PC-9 (cell line): ENCODE data around the gene CTDSP1. TPM values are rescaled to one million over a fixed set of nuclear protein-coding genes. Genes with fewer than 3 reads are reported as not detected.
A peak's percentile ranks its signal among the peaks of the same experiment; 100 is the strongest.

Experiments
- BruUV-seq: library from RNA; stranded (reverse); fragments of 400-500 nt; replicated peaks from 2 replicates; lab custom pipeline; 2021; lab: Mats Ljungman, UMichigan
- CTCF ChIA-PET: fragments of 300-600 bp; sonication (Branson Sonifier 250); formaldehyde crosslinking; loops from one replicate; lab custom pipeline; 2022; ENCODE audit warnings: antibody characterized with exemption; lab: Charles Lee
- POLR2A ChIA-PET: fragments of 300-600 bp; sonication (Branson Sonifier 250); formaldehyde crosslinking; loops from one replicate; lab custom pipeline; 2022; ENCODE audit warnings: antibody characterized with exemption; ENCODE audit not compliant: unreplicated experiment; lab: Charles Lee
- DNase-seq, 2 experiments: peaks; one replicate each; pipeline versions ENCODE4 v3.0.0 to v3.0.0-alpha.2; 2015 to 2022; ENCODE audit warnings: mixed read lengths in 1 of 2
- H2AFZ ChIP-seq: fragments of 200-600 bp; sonication (generic); 2 replicates; pipeline ENCODE4 v1.8.1; 2017; ENCODE audit warnings: antibody characterized with exemption
- H3F3A ChIP-seq: fragments of 200-600 bp; sonication (generic); 2 replicates; pipeline ENCODE4 v1.8.1; 2017; ENCODE audit warnings: antibody characterized with exemption, mild to moderate bottlenecking, low read depth; ENCODE audit not compliant: insufficient read depth
- H3K27ac ChIP-seq: fragments of 200-600 bp; sonication (generic); 2 replicates; pipeline ENCODE4 v1.6.1; 2016; ENCODE audit warnings: mixed run types
- H3K27me3 ChIP-seq: fragments of 200-600 bp; sonication (generic); 2 replicates; pipeline ENCODE4 v1.6.1; 2016; ENCODE audit warnings: low read depth, mixed run types; ENCODE audit not compliant: insufficient read depth
- H3K36me3 ChIP-seq: fragments of 200-600 bp; sonication (generic); 2 replicates; pipeline ENCODE4 v1.6.1; 2016; ENCODE audit warnings: low read depth, mixed run types
- H3K4me1 ChIP-seq: fragments of 200-600 bp; sonication (generic); replicated peaks from 2 replicates; pipeline ENCODE4 v1.6.1; 2016; ENCODE audit warnings: mixed run types; ENCODE audit not compliant: insufficient read depth
- H3K4me2 ChIP-seq: fragments of 200-600 bp; sonication (generic); 2 replicates; pipeline ENCODE4 v1.6.1; 2017; ENCODE audit warnings: mixed run types
- H3K4me3 ChIP-seq: fragments of 200-600 bp; sonication (generic); 2 replicates; pipeline ENCODE4 v1.6.1; 2016; ENCODE audit warnings: mixed run types
- H3K79me2 ChIP-seq: fragments of 200-600 bp; sonication (generic); 2 replicates; pipeline ENCODE4 v1.6.1; 2017; ENCODE audit warnings: low read depth, mixed run types
- H3K9me2 ChIP-seq: fragments of 200-600 bp; sonication (generic); 2 replicates; pipeline ENCODE4 v1.8.1; 2017; ENCODE audit warnings: mild to moderate bottlenecking; ENCODE audit not compliant: insufficient read depth
- H3K9me3 ChIP-seq: fragments of 200-600 bp; sonication (generic); 2 replicates; pipeline ENCODE4 v1.8.1; 2016; ENCODE audit warnings: low read depth; ENCODE audit not compliant: insufficient read depth
- H4K20me1 ChIP-seq: fragments of 200-600 bp; sonication (generic); 2 replicates; pipeline ENCODE4 v1.8.1; 2017; ENCODE audit not compliant: insufficient read depth
- CTCF ChIP-seq: fragments of 200-600 bp; sonication (generic); conservative IDR thresholded peaks from 2 replicates; pipeline ENCODE4 v1.6.1; 2017; ENCODE audit warnings: mixed run types, antibody characterized with exemption, mild to moderate bottlenecking, moderate library complexity
- EZH2 ChIP-seq: fragments of 200-600 bp; sonication (generic); IDR thresholded peaks from 2 replicates; pipeline ENCODE4 v1.8.0; 2017; ENCODE audit warnings: antibody characterized with exemption, low read depth
- intact Hi-C: fragments of 100-400 bp; cut with micrococcal nuclease; formaldehyde crosslinking; loops from one replicate; pipeline ENCODE4 v1.10.0; 2022; ENCODE audit not compliant: unreplicated experiment
- total RNA-seq: library from RNA; stranded (reverse); gene quantifications from 2 replicates; pipeline ENCODE4 v1.2.3, GENCODE V29; 2021

The CTDSP1 gene
- total RNA-seq, 1 experiment from 2014 or later = 61.8 TPM

GRCh38 chr2:218405746-218406208, 6.1 kb downstream of the CTDSP1 start:
- H3K4me2 ChIP-seq = peak overlapping the region; percentile 85
- H3K36me3 ChIP-seq = no peaks in the 10 kb centered on the region
- H3F3A ChIP-seq = peaks cover 18% of the 10 kb centered on the region; the same call in 1 of the 2 replicates
- H4K20me1 ChIP-seq = peaks cover 6% of the 10 kb centered on the region; the same call in 1 of the 2 replicates
- TF ChIP-seq EZH2 (no peak), CTCF (no peak)
- intact Hi-C loops = loop anchor here (1.0 to 2.0 kb wide), 4 partner anchors 39 to 243 kb away; partner anchors contain the start of genes CNOT9 and USP37
- H3K9me3 ChIP-seq = no peaks in the 10 kb centered on the region
- peaks cover 20% of the 10 kb centered on the region for H3K4me1 ChIP-seq
- H3K79me2 ChIP-seq = peaks cover 12% of the 10 kb centered on the region
- CTCF ChIA-PET = interaction anchor here (1.6 kb wide), 1 partner anchor 133 kb away, joined by 4 read pairs; no protein-coding TSS in a partner anchor
- H3K27ac ChIP-seq = peak overlapping the region; percentile 58
- no TSS peak for BruUV-seq
- no peak for DNase-seq
- no peaks in the 10 kb centered on the region for H3K27me3 ChIP-seq
- peak overlapping the region; percentile 54; the same call in 1 of the 2 replicates for H3K4me3 ChIP-seq
- no peak overlapping the region for H2AFZ ChIP-seq
- H3K9me2 ChIP-seq = no peaks in the 10 kb centered on the region
- POLR2A ChIA-PET = interaction anchor here (0.6 kb wide), 1 partner anchor 131 kb away, joined by 5 read pairs; no protein-coding TSS in a partner anchor

- Histone ChIP-seq H3K79me2 (peaks cover 7% of the 10 kb centered on the region), H3K4me3 (peak overlapping the region; percentile 63; the same call in 1 of the 2 replicates), H3F3A (peaks cover 18% of the 10 kb centered on the region; the same call in 1 of the 2 replicates), H3K9me3 (no peaks in the 10 kb centered on the region), H2AFZ (no peak overlapping the region), H3K9me2 (no peaks in the 10 kb centered on the region), H3K27me3 (no peaks in the 10 kb centered on the region), H3K27ac (peak overlapping the region; percentile 58), H3K4me1 (peaks cover 17% of the 10 kb centered on the region), H3K4me2 (peak overlapping the region; percentile 94), H4K20me1 (peaks cover 2% of the 10 kb centered on the region; the same call in 1 of the 2 replicates), H3K36me3 (no peaks in the 10 kb centered on the region)
- CTCF ChIA-PET = interaction anchor here (1.6 kb wide), 1 partner anchor 134 kb away, joined by 4 read pairs; no protein-coding TSS in a partner anchor
- peak; percentile 78 to 97 for DNase-seq
- POLR2A ChIA-PET = interaction anchor here (0.6 kb wide), 2 partner anchors 41 to 131 kb away, joined by 4 to 5 read pairs; no protein-coding TSS in a partner anchor
- no TSS peak for BruUV-seq
- TF ChIP-seq EZH2 (no peak), CTCF (peak; percentile 76)
- intact Hi-C loops = loop anchor here (1.0 to 2.0 kb wide), 4 partner anchors 38 to 242 kb away; partner anchors contain the start of genes CNOT9 and USP37
Measured at GRCh38 chr2:218406209-218406948, 6.7 kb downstream of the CTDSP1 start.

- Histone ChIP-seq H3K9me2 (no peaks in the 10 kb centered on the region), H3K79me2 (no peaks in the 10 kb centered on the region), H3K27ac (peak overlapping the region; percentile 46; the same call in 1 of the 2 replicates), H3K36me3 (no peaks in the 10 kb centered on the region), H3F3A (peaks cover 18% of the 10 kb centered on the region; the same call in 1 of the 2 replicates), H3K27me3 (no peaks in the 10 kb centered on the region), H3K9me3 (no peaks in the 10 kb centered on the region), H3K4me2 (peak overlapping the region; percentile 94), H3K4me3 (peak overlapping the region; percentile 63; the same call in 1 of the 2 replicates), H3K4me1 (peaks cover 17% of the 10 kb centered on the region), H2AFZ (no peak overlapping the region), H4K20me1 (no peaks in the 10 kb centered on the region)
- no peak for DNase-seq
- TSS peak; percentile 28 for BruUV-seq
- ChIA-PET POLR2A (no interaction called here), CTCF (interaction anchor here (0.6 to 1.6 kb wide), 2 partner anchors 63 to 134 kb away, joined by 4 read pairs; no protein-coding TSS in a partner anchor)
- TF ChIP-seq CTCF (no peak), EZH2 (no peak)
- intact Hi-C loops = loop anchor here (1.0 to 2.0 kb wide), 4 partner anchors 38 to 241 kb away; partner anchors contain the start of genes CNOT9 and USP37
Measured at GRCh38 chr2:218406949-218407618, 7.4 kb downstream of the CTDSP1 start.
